AG04450 (cell line): ENCODE measurements around the gene LSM5. TPM values are rescaled to one million over a fixed set of nuclear protein-coding genes. Genes with fewer than 3 reads are reported as not detected.
"Not testable (repeated sequence)": the region's sequence is repeated elsewhere in the genome, so short reads cannot be mapped to it uniquely, and the experiment has no call there.

Experiments
- CTCF ChIA-PET: fragments of 300-600, 350-600 bp; formaldehyde crosslinking; extraction: SDS; loops from one replicate; lab custom pipeline; 2022; ENCODE audit warnings: antibody characterized with exemption, inconsistent platforms; lab: Charles Lee
- POLR2A ChIA-PET: fragments of 350-600 bp; formaldehyde crosslinking; extraction: SDS; loops from one replicate; lab custom pipeline; 2021; ENCODE audit warnings: antibody characterized with exemption, inconsistent platforms; lab: Yijun Ruan, JAX
- DNase-seq: peaks from one replicate; pipeline ENCODE4 v3.0.0-alpha.2; 2011; ENCODE audit warnings: low read depth, low spot score
- H3K27ac ChIP-seq: one replicate; pipeline ENCODE4 v1.5.1; 2012; ENCODE audit warnings: low read depth, low read length, control low read depth
- H3K27me3 ChIP-seq: one replicate; pipeline ENCODE4 v1.6.0; 2012; ENCODE audit warnings: low read length; ENCODE audit not compliant: control insufficient read depth, insufficient read depth
- H3K4me3 ChIP-seq: 2 replicates; pipeline ENCODE4 v1.5.1; 2011; ENCODE audit warnings: mild to moderate bottlenecking, low read depth, low read length, control low read depth
- H3K9me3 ChIP-seq: 2 replicates; pipeline ENCODE4 v1.5.1; 2012; ENCODE audit warnings: low read length; ENCODE audit not compliant: control insufficient read depth, insufficient read depth
- polyA plus RNA-seq: library from polyadenylated mRNA; depleted of rRNA; stranded (reverse); fragments of >200 nt; gene quantifications from 2 replicates; pipeline ENCODE4 v1.2.3, GENCODE V29; 2011
- TF ChIP-seq, protein P1 (sequence below): IDR thresholded peaks from 2 replicates; pipeline ENCODE4 v1.5.1; 2011; ENCODE audit warnings: low read depth, low read length, control low read depth, inconsistent platforms

Gene LSM5
- polyA plus RNA-seq, 1 experiment, result 36.7 TPM

DNA sequence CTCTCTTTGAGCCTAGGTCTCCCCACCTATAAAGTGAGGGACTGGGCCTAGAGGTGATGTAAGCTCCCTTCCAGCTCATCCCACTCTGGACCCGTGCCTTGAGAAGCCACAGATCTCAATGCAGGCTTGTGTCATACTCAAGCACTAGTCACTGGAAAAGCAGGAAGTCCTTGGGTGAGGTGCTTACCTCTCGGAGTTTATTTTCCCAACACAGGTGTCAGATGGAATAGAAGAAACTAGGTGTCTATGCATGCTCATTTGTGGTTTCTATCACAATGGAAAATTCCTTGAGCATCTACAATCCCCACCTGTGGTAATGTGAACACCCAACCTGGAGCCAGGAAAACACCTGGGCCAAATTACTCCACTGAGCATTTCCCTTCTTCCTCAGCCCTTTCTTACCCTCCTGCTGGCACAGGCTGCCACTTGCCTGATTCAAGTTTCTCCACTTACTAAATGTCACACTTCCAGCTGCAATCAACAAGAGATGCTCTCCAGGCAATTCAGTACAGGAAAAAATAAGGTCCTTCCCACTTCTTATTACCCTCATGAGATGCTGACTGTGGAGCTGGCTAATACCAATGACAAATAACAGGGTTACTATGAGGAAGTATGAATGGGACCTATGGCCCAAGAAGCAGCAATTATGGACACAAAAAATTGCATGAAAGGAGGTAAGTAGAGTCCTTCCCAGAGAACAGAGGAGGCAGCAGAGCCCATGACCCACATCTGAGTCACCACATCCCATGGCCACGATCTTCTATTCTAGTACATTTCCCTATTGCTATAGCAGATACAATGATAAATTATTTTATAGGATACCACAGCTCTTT is 13.1 kb downstream of the LSM5 start:
- TF ChIP-seq, protein P1, sequence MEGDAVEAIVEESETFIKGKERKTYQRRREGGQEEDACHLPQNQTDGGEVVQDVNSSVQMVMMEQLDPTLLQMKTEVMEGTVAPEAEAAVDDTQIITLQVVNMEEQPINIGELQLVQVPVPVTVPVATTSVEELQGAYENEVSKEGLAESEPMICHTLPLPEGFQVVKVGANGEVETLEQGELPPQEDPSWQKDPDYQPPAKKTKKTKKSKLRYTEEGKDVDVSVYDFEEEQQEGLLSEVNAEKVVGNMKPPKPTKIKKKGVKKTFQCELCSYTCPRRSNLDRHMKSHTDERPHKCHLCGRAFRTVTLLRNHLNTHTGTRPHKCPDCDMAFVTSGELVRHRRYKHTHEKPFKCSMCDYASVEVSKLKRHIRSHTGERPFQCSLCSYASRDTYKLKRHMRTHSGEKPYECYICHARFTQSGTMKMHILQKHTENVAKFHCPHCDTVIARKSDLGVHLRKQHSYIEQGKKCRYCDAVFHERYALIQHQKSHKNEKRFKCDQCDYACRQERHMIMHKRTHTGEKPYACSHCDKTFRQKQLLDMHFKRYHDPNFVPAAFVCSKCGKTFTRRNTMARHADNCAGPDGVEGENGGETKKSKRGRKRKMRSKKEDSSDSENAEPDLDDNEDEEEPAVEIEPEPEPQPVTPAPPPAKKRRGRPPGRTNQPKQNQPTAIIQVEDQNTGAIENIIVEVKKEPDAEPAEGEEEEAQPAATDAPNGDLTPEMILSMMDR, result no peak
- no peak for DNase-seq
- Histone ChIP-seq H3K4me3 (no peak overlapping the region), H3K9me3 (no peaks in the 10 kb centered on the region), H3K27me3 (no peaks in the 10 kb centered on the region), H3K27ac (no peak overlapping the region)
- ChIA-PET CTCF (interaction anchor here (1.1 to 6.2 kb wide), 2 partner anchors 256 to 267 kb away, joined by 5 to 114 read pairs; no protein-coding TSS in a partner anchor), POLR2A (no interaction called here)

DNA sequence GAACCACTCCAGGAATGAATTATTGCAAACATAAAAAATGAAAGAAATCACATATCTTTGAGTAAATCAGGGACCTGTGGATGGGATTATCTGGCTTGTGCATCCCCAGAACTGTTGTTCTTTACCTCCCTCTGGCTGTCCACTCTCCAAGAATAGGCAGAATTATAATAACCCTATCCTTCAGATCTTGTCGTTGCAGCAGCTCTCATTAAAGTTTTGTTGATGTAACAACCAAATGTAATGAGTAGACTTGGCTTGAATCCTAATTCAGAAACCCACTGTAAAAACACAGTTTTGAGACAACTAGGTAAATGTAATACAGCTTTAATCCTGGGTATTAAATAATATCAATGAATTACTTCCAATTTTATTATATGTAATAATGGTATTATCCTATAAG is 16.2 kb downstream of the LSM5 start:
- Histone ChIP-seq H3K9me3 (no peaks in the 10 kb centered on the region), H3K4me3 (no peak overlapping the region), H3K27me3 (no peaks in the 10 kb centered on the region), H3K27ac (no peak overlapping the region)
- ChIA-PET POLR2A (no interaction called here), CTCF (interaction anchor here (1.1 kb wide), 1 partner anchor 730 kb away, joined by 4 read pairs; no protein-coding TSS in a partner anchor)
- DNase-seq, result no peak
- TF ChIP-seq, protein P1, result no peak

DNA sequence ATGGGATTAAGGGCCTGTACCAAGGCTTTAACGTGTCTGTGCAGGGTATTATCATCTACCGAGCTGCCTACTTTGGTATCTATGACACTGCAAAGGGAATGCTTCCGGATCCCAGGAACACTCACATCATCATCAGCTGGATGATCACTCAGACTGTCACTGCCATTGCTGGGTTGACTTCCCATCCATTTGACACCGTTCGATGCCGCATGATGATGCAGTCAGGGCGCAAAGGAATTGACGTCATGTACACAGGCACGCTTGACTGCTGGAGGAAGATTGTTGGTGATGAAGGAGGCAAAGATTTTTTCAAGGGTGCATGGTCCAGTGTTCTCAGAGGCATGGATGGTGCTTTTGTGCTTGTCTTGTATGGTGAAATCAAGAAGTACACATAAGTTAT is 18.2 kb downstream of the LSM5 start:
- Histone ChIP-seq H3K4me3 (no peak overlapping the region), H3K27ac (no peak overlapping the region), H3K9me3 (no peaks in the 10 kb centered on the region), H3K27me3 (no peaks in the 10 kb centered on the region)
- no peak for DNase-seq
- CTCF ChIA-PET, result no interaction called here
- TF ChIP-seq, protein P1, result no peak
- POLR2A ChIA-PET, result no interaction called here

DNA sequence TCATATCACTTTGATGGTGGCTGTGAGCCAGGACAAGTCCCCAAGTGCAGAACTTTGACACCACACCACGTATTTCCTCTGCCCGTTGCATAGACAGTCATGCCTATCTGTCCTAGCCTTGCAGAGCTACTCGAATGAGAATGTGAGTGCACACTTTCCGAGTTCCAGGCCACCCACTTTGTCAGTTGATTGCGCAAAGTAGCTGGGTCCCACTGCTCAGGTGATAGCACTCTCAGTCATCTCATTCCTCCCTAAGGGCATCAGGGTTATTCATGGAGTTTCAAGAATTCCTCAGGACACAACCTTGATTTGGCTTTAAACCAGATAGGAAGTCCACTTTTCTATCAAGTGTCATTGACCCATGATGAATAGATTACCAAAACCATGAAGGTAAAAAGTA is 19.3 kb downstream of the LSM5 start:
- ChIA-PET CTCF (no interaction called here), POLR2A (no interaction called here)
- H3K27me3 ChIP-seq, result no peaks in the 10 kb centered on the region
- H3K9me3 ChIP-seq, result no peaks in the 10 kb centered on the region
- no peak overlapping the region for H3K27ac ChIP-seq
- TF ChIP-seq, protein P1, result no peak
- no peak for DNase-seq
- no peak overlapping the region for H3K4me3 ChIP-seq

DNA sequence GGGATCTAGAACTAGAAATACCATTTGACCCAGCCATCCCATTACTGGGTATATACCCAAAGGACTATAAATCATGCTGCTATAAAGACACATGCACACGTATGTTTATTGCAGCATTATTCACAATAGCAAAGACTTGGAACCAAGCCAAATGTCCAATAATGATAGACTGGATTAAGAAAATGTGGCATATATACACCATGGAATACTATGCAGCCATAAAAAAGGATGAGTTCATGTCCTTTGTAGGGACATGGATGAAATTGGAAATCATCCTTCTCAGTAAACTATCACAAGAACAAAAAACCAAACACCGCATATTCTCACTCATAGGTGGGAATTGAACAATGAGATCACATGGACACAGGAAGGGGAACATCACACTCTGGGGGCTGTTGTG is 20.2 kb downstream of the LSM5 start:
- CTCF ChIA-PET, H3K9me3 ChIP-seq, H3K27me3 ChIP-seq, H3K4me3 ChIP-seq, H3K27ac ChIP-seq, DNase-seq, POLR2A ChIA-PET: not testable (repeated sequence)

DNA sequence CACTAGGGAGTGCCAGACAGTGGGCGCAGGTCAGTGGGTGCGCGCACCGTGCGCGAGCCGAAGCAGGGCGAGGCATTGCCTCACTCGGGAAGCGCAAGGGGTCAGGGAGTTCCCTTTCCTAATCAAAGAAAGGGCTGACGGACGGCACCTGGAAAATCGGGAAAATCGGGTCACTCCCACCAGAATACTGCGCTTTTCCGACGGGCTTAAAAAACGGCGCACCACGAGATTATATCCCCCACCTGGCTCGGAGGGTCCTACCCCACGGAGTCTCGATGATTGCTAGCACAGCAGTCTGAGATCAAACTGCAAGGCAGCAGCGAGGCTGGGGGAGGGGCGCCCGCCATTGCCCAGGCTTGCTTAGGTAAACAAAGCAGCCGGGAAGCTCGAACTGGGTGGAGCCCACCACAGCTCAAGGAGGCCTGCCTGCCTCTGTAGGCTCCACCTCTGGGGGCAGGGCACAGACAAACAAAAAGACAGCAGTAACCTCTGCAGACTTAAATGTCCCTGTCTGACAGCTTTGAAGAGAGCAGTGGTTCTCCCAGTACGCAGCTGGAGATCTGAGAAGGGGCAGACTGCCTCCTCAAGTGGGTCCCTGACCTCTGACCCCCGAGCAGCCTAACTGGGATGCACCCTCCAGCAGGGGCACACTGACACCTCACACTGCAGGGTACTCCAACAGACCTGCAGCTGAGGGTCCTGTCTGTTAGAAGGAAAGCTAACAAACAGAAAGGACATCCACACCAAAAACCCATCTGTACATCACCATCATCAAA is 25.4 kb downstream of the LSM5 start:
- CTCF ChIA-PET, H3K4me3 ChIP-seq, POLR2A ChIA-PET, H3K9me3 ChIP-seq, H3K27me3 ChIP-seq, DNase-seq, H3K27ac ChIP-seq: not testable (repeated sequence)
